NCI-H2171 (cell line): ENCODE results near the gene BAHD1.

ENCODE experiments used
- DNase-seq: peaks from one replicate; lab custom pipeline; 2025; lab: John Stamatoyannopoulos, UW

BAHD1 gene

GRCh38 chr15:40440743-40441564 lies at the start of gene BAHD1:
BAHD1 (plus strand) TSS chr15:40440953; CDS start chr15:40458465, 17,512 bp downstream.
- peak; percentile 93 for DNase-seq

- no peak for DNase-seq
Observed at GRCh38 chr15:40392986-40393948, 47.5 kb upstream of the BAHD1 start.

- no peak for DNase-seq
Observed at GRCh38 chr15:40397688-40398412, 42.9 kb upstream of the BAHD1 start.

- DNase-seq, result no peak
Observed at GRCh38 chr15:40398413-40398873, 42.3 kb upstream of the BAHD1 start.

- DNase-seq, result no peak
Observed at GRCh38 chr15:40399370-40399769, 41.4 kb upstream of the BAHD1 start.

- DNase-seq, result peak; percentile 93
Observed at GRCh38 chr15:40405501-40406381, 35.0 kb upstream of the BAHD1 start, which contains the start of gene IVD. IVD (plus strand) TSS chr15:40405795; CDS start chr15:40405828, 33 bp downstream.

- no peak for DNase-seq
Observed at GRCh38 chr15:40407330-40407990, 33.3 kb upstream of the BAHD1 start.

- no peak for DNase-seq
Observed at GRCh38 chr15:40409366-40409765, 31.4 kb upstream of the BAHD1 start.

- DNase-seq, result no peak
Observed at GRCh38 chr15:40410476-40410875, 30.3 kb upstream of the BAHD1 start.

- DNase-seq, result no peak
Observed at GRCh38 chr15:40412095-40412759, 28.5 kb upstream of the BAHD1 start.

- no peak for DNase-seq
Observed at GRCh38 chr15:40413036-40413435, 27.7 kb upstream of the BAHD1 start.

- no peak for DNase-seq
Observed at GRCh38 chr15:40414816-40415215, 25.9 kb upstream of the BAHD1 start.

GRCh38 chr15:40415226-40415625 lies 25.5 kb upstream of the BAHD1 start:
- DNase-seq, result no peak

GRCh38 chr15:40416056-40416455 lies 24.7 kb upstream of the BAHD1 start:
- DNase-seq, result no peak

- no peak for DNase-seq
Observed at GRCh38 chr15:40418126-40418525, 22.6 kb upstream of the BAHD1 start.

- DNase-seq, result no peak
Observed at GRCh38 chr15:40420071-40420713, 20.6 kb upstream of the BAHD1 start.

- peak; percentile 41 for DNase-seq
Observed at GRCh38 chr15:40420793-40421192, 20.0 kb upstream of the BAHD1 start.

GRCh38 chr15:40421246-40422157 lies 19.3 kb upstream of the BAHD1 start:
- peak; percentile 79 for DNase-seq
